Measurements from ENCODE around the gene TMEM176B. TPM values are rescaled to one million over a fixed set of nuclear protein-coding genes. Genes with fewer than 3 reads are reported as not detected.

TMEM176B gene
- total and polyA plus RNA-seq, 2 of the 13 experiments (the other 11 are each of a cell fraction or from before 2014, with no cell fraction given): not detected

DNA sequence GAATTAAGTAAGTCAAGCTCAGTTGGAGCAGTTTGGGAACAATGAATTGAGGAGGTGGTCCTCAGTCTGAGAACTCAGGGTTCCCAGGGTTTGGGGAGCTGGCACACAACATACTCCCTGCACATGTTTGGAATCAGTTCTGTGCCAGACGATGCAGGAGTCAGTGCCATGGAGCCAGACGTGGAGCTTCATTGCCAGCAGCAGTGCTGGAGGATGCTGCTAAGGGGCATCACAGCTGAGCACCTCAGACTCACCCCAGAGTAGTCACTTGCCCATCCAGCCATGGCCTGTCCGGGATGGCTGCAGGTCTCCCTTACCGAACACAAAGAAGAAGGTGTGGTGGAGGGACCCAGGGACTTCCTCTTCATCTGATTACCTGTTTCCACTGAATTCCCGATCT lies 55.1 kb downstream of the TMEM176B start (continued):
- no peak for TF ChIP-seq NRL (CRISPR knock-in tag; IDR thresholded peaks at IDR 0.05; ENCODE audit: borderline replicate concordance)
- no peak for TF ChIP-seq ZNF235 (CRISPR knock-in tag; IDR thresholded peaks at IDR 0.05; ENCODE audit: borderline replicate concordance)

DNA sequence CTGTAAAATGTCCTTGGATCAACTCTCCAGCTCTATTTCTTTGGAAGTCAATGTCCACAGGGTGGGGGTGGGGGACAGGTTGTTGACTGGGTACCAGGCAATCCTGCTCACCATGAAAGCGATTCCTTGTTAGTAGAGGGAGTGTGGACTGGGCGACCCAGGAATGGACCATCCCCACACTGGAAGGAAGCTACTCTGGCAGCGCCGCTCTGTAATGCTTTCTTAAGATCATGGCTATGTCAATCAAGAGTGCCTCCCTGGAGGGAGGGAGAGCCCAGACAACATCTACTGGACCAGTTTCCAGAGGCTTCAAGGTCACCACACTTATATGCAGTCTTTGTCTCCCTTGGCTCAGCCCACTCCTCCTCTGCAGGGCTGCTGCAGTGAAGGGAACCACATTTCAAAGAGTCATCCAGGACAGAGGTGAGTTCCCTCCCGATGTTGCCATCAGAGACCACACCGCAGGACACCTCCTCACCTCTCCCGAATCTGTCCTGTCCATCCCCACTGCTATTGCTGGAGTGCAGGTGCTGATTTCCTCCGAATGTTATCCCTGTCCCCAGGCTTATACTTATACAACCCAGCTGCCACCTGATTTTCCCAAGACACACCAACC lies 56.0 kb downstream of the TMEM176B start:
- H3K27me3 ChIP-seq (ENCODE audit: control insufficient read depth in 1 of 2, insufficient read depth in 2 of 2, low read length in 2 of 2): peaks cover 1 to 7% of the 10 kb centered on the region in 2 experiments; a peak in 1 of 5 replicates
- in situ Hi-C loops (cut with HindIII; ENCODE audit: extremely low pct_ligation_motif_present, low pct_unique_long_range_greater_than_20kb): no loop called here

More for the DNA sequence above, 56.0 kb downstream of the TMEM176B start:
- CTCF ChIA-PET (ENCODE audit: low intra/inter-chr PET ratio, low total read pairs): no interaction called here
- WGBS (ENCODE audit: low lambda C conversion rate): 35% methylated on average over 8 of the region's 8 CpGs
- DNase-seq (ENCODE audit: low spot score) (no peak), FAIRE-seq (no peak), ATAC-seq (no peak)
- no peaks in the 10 kb centered on the region for H3K9me3 ChIP-seq (ENCODE audit: low read length)
- intact Hi-C loops (cut with micrococcal nuclease; ENCODE audit: unreplicated experiment): no loop called here
- H3K4me1 ChIP-seq (ENCODE audit: insufficient read depth, low read length): no peaks in the 10 kb centered on the region
- no peaks in the 10 kb centered on the region for H3K79me2 ChIP-seq (ENCODE audit: insufficient read depth, low read length)
- no peaks in the 10 kb centered on the region for H3K36me3 ChIP-seq (replicated peaks in 1 of 2; ENCODE audit: control insufficient read depth in 1 of 2, insufficient read depth in 2 of 2, low read length in 2 of 2)
- H4K20me1 ChIP-seq (ENCODE audit: insufficient read depth, low read length): no peaks in the 10 kb centered on the region
- no peak overlapping the region for H2AFZ ChIP-seq (ENCODE audit: low read length)
- no peak overlapping the region for H3K27ac ChIP-seq (ENCODE audit: extremely low read length, insufficient read depth, low read length)
- POLR2A ChIA-PET: no interaction called here
- BruUV-seq (replicated peaks): no TSS peak
- no peak overlapping the region for H3K4me2 ChIP-seq (ENCODE audit: low read depth, low read length)
- H3K4me3 ChIP-seq (replicated peaks in 1 of 3; ENCODE audit: insufficient read depth in 1 of 3, low read depth in 2 of 3, low read length in 3 of 3): no peak overlapping the region
- H3K9ac ChIP-seq (ENCODE audit: insufficient read depth, low read depth, low read length): no peak overlapping the region
- TF ChIP-seq ZFX (CRISPR knock-in tag; IDR thresholded peaks at IDR 0.05; ENCODE audit: low read depth) (no peak), SRSF9 (IDR thresholded peaks at IDR 0.05; ENCODE audit: borderline replicate concordance, insufficient read depth, low read depth, low read length, poor library complexity, severe bottlenecking) (no peak), TBP (CRISPR knock-in tag; IDR thresholded peaks at IDR 0.05) (no peak), AHR (CRISPR knock-in tag; IDR thresholded peaks at IDR 0.05) (no peak), ZNF235 (CRISPR knock-in tag; IDR thresholded peaks at IDR 0.05; ENCODE audit: borderline replicate concordance) (no peak), ZC3H13 (CRISPR knock-in tag; IDR thresholded peaks at IDR 0.05) (no peak)
- TF ChIP-seq, protein P1, sequence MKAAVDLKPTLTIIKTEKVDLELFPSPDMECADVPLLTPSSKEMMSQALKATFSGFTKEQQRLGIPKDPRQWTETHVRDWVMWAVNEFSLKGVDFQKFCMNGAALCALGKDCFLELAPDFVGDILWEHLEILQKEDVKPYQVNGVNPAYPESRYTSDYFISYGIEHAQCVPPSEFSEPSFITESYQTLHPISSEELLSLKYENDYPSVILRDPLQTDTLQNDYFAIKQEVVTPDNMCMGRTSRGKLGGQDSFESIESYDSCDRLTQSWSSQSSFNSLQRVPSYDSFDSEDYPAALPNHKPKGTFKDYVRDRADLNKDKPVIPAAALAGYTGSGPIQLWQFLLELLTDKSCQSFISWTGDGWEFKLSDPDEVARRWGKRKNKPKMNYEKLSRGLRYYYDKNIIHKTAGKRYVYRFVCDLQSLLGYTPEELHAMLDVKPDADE (CRISPR knock-in tag; IDR thresholded peaks at IDR 0.05): no peak
- TF ChIP-seq, protein P2, sequence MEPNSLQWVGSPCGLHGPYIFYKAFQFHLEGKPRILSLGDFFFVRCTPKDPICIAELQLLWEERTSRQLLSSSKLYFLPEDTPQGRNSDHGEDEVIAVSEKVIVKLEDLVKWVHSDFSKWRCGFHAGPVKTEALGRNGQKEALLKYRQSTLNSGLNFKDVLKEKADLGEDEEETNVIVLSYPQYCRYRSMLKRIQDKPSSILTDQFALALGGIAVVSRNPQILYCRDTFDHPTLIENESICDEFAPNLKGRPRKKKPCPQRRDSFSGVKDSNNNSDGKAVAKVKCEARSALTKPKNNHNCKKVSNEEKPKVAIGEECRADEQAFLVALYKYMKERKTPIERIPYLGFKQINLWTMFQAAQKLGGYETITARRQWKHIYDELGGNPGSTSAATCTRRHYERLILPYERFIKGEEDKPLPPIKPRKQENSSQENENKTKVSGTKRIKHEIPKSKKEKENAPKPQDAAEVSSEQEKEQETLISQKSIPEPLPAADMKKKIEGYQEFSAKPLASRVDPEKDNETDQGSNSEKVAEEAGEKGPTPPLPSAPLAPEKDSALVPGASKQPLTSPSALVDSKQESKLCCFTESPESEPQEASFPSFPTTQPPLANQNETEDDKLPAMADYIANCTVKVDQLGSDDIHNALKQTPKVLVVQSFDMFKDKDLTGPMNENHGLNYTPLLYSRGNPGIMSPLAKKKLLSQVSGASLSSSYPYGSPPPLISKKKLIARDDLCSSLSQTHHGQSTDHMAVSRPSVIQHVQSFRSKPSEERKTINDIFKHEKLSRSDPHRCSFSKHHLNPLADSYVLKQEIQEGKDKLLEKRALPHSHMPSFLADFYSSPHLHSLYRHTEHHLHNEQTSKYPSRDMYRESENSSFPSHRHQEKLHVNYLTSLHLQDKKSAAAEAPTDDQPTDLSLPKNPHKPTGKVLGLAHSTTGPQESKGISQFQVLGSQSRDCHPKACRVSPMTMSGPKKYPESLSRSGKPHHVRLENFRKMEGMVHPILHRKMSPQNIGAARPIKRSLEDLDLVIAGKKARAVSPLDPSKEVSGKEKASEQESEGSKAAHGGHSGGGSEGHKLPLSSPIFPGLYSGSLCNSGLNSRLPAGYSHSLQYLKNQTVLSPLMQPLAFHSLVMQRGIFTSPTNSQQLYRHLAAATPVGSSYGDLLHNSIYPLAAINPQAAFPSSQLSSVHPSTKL (CRISPR knock-in tag; IDR thresholded peaks at IDR 0.05): no peak
